Loucy (cell line): Measurements from ENCODE around the gene MAP3K13.
"Not testable (repeated sequence)": the region's sequence is repeated elsewhere in the genome, so short reads cannot be mapped to it uniquely, and the experiment has no call there.

Source experiments
- H2AFZ ChIP-seq: fragments of 200-600 bp; sonication (generic); 2 replicates; pipeline ENCODE4 v1.6.0; 2016; ENCODE audit warnings: antibody characterized with exemption, mild to moderate bottlenecking, low read length, moderate library complexity
- H3F3A ChIP-seq: fragments of 200-600 bp; 2 replicates; pipeline ENCODE4 v1.6.0; 2016; ENCODE audit warnings: antibody characterized with exemption, low read depth, mild to moderate bottlenecking
- H3K27me3 ChIP-seq: fragments of 200-600 bp; sonication (generic); 2 replicates; pipeline ENCODE4 v1.6.1; 2014; ENCODE audit warnings: low read length, mild to moderate bottlenecking; ENCODE audit not compliant: insufficient read depth, poor library complexity, severe bottlenecking
- H3K36me3 ChIP-seq: fragments of 200-600 bp; sonication (generic); 2 replicates; pipeline ENCODE4 v1.6.1; 2016; ENCODE audit warnings: low read length; ENCODE audit not compliant: insufficient read depth
- H3K4me1 ChIP-seq: fragments of 200-600 bp; sonication (generic); 2 replicates; pipeline ENCODE4 v1.5.1; 2014; ENCODE audit warnings: low read length, mild to moderate bottlenecking; ENCODE audit not compliant: insufficient read depth, poor library complexity, severe bottlenecking
- H3K4me2 ChIP-seq: fragments of 200-600 bp; sonication (generic); 2 replicates; pipeline ENCODE4 v1.6.0; 2014; ENCODE audit warnings: antibody characterized with exemption, low read length, low read depth, mild to moderate bottlenecking; ENCODE audit not compliant: poor library complexity, severe bottlenecking
- H3K4me3 ChIP-seq: fragments of 200-600 bp; sonication (generic); 2 replicates; pipeline ENCODE4 v1.5.1; 2014; ENCODE audit warnings: low read length, mild to moderate bottlenecking, mixed read lengths; ENCODE audit not compliant: poor library complexity, severe bottlenecking
- H3K79me2 ChIP-seq: fragments of 200-600 bp; sonication (generic); 2 replicates; pipeline ENCODE4 v1.6.1; 2014; ENCODE audit warnings: low read length; ENCODE audit not compliant: insufficient read depth
- H3K9ac ChIP-seq: fragments of 200-600 bp; sonication (generic); 2 replicates; pipeline ENCODE4 v1.6.0; 2014; ENCODE audit warnings: mild to moderate bottlenecking, low read depth, low read length, moderate library complexity; ENCODE audit not compliant: poor library complexity, severe bottlenecking
- H3K9me2 ChIP-seq: fragments of 200-600 bp; sonication (generic); replicated peaks from 2 replicates; pipeline ENCODE4 v1.6.1; 2016; ENCODE audit warnings: low read depth, low read length, mixed read lengths
- H3K9me3 ChIP-seq: fragments of 200-600 bp; sonication (generic); 2 replicates; pipeline ENCODE4 v1.6.1; 2014; ENCODE audit warnings: mild to moderate bottlenecking, antibody characterized with exemption, low read length, low read depth; ENCODE audit not compliant: insufficient read depth
- H4K20me1 ChIP-seq: fragments of 200-600 bp; sonication (generic); 2 replicates; pipeline ENCODE4 v1.6.0; 2014; ENCODE audit warnings: antibody characterized with exemption, low read length, mild to moderate bottlenecking; ENCODE audit not compliant: insufficient read depth, poor library complexity, severe bottlenecking
- CTCF ChIP-seq: fragments of 200-600 bp; sonication (generic); conservative IDR thresholded peaks from 2 replicates; pipeline ENCODE4 v1.5.1; 2014; ENCODE audit warnings: mild to moderate bottlenecking, antibody characterized with exemption, low read length
- EZH2phosphoT487 ChIP-seq: fragments of 200-600 bp; IDR thresholded peaks from 2 replicates; pipeline ENCODE4 v1.6.1; 2018; ENCODE audit warnings: antibody characterized with exemption, mild to moderate bottlenecking, moderate library complexity, borderline replicate concordance

Gene MAP3K13

GRCh38 chr3:185371306-185372074, 8.6 kb downstream of the MAP3K13 start:
- Histone ChIP-seq H3K9me3 (no peaks in the 10 kb centered on the region), H3K36me3 (no peaks in the 10 kb centered on the region), H3K27me3 (no peaks in the 10 kb centered on the region), H3K9ac (no peak overlapping the region), H3K79me2 (no peaks in the 10 kb centered on the region), H3K4me3 (no peak overlapping the region), H3K4me2 (no peak overlapping the region), H2AFZ (no peak overlapping the region), H4K20me1 (no peaks in the 10 kb centered on the region), H3K4me1 (no peaks in the 10 kb centered on the region), H3K9me2 (no peaks in the 10 kb centered on the region), H3F3A (no peaks in the 10 kb centered on the region)
- TF ChIP-seq CTCF (no peak), EZH2phosphoT487 (no peak)

GRCh38 chr3:185381320-185382058, 18.6 kb downstream of the MAP3K13 start:
- no peaks in the 10 kb centered on the region for H4K20me1 ChIP-seq
- TF ChIP-seq EZH2phosphoT487, result no peak
- TF ChIP-seq CTCF, result no peak
- no peak overlapping the region for H2AFZ ChIP-seq
- H3K79me2 ChIP-seq, result no peaks in the 10 kb centered on the region
- no peak overlapping the region for H3K9ac ChIP-seq
- H3F3A ChIP-seq, result no peaks in the 10 kb centered on the region
- no peaks in the 10 kb centered on the region for H3K36me3 ChIP-seq
- no peak overlapping the region for H3K4me3 ChIP-seq
- no peaks in the 10 kb centered on the region for H3K4me1 ChIP-seq
- H3K27me3 ChIP-seq, result no peaks in the 10 kb centered on the region
- H3K9me2 ChIP-seq, result no peaks in the 10 kb centered on the region
- H3K9me3 ChIP-seq, result no peaks in the 10 kb centered on the region
- no peak overlapping the region for H3K4me2 ChIP-seq

- no peaks in the 10 kb centered on the region for H3F3A ChIP-seq
- H3K4me1 ChIP-seq, result no peaks in the 10 kb centered on the region
- no peaks in the 10 kb centered on the region for H3K79me2 ChIP-seq
- no peaks in the 10 kb centered on the region for H4K20me1 ChIP-seq
- H2AFZ ChIP-seq, result no peak overlapping the region
- H3K4me2 ChIP-seq, result no peak overlapping the region
- TF ChIP-seq CTCF, result no peak
- no peak for TF ChIP-seq EZH2phosphoT487
- no peaks in the 10 kb centered on the region for H3K27me3 ChIP-seq
- H3K9ac ChIP-seq, result no peak overlapping the region
- no peaks in the 10 kb centered on the region for H3K9me3 ChIP-seq
- H3K9me2 ChIP-seq, result no peaks in the 10 kb centered on the region
- no peaks in the 10 kb centered on the region for H3K36me3 ChIP-seq
- no peak overlapping the region for H3K4me3 ChIP-seq
Measured at GRCh38 chr3:185382154-185382553, 19.2 kb downstream of the MAP3K13 start.

- not testable (repeated sequence) for H3K36me3 ChIP-seq, H3K27me3 ChIP-seq, H3K9ac ChIP-seq, H2AFZ ChIP-seq, H3K79me2 ChIP-seq, H3K9me2 ChIP-seq, H3K9me3 ChIP-seq, H3K4me3 ChIP-seq, H3K4me2 ChIP-seq, H3F3A ChIP-seq, H4K20me1 ChIP-seq, H3K4me1 ChIP-seq
Measured at GRCh38 chr3:185386515-185386914, 23.6 kb downstream of the MAP3K13 start.
